Measurements from ENCODE around the gene MAPT. TPM values are rescaled to one million over a fixed set of nuclear protein-coding genes. Genes with fewer than 3 reads are reported as not detected.
"Not testable (repeated sequence)": the region's sequence is repeated elsewhere in the genome, so short reads cannot be mapped to it uniquely, and the experiment has no call there.

MAPT gene
- total RNA-seq, 1 experiment from 2014 or later, result 3.1 TPM

DNA sequence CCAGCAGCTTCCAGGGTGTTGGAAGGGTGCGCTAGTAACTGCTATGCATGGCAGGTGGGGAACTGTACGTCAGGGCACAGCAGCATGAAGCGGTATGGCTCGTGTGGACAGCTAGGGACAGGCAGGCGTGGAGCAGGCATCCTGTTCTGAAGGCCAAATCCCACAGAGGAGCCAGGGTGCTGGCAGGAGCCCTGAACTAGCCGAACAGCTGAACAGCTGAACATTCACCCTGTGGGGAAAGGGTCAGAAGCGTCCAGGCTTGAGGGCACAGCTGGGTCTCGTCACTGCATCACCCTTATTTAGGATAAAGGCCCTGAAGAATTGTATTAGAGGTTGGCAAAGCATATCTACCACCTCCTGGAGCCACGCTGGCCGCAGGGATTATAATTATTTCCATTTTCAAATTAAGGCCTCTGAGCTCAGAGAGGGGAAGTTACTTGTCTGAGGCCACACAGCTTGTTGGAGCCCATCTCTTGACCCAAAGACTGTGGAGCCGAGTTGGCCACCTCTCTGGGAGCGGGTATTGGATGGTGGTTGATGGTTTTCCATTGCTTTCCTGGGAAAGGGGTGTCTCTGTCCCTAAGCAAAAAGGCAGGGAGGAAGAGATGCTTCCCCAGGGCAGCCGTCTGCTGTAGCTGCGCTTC is 101.4 kb downstream of the MAPT start:
- H3K4me3 ChIP-seq (ENCODE audit: insufficient read depth, low read depth, low read length), result no peak overlapping the region
- no peaks in the 10 kb centered on the region for H3K36me3 ChIP-seq (replicated peaks; ENCODE audit: control insufficient read depth, insufficient read depth, low read length)
- no peak for DNase-seq
- no peaks in the 10 kb centered on the region for H3K27me3 ChIP-seq (ENCODE audit: control insufficient read depth, insufficient read depth, low read length)

DNA sequence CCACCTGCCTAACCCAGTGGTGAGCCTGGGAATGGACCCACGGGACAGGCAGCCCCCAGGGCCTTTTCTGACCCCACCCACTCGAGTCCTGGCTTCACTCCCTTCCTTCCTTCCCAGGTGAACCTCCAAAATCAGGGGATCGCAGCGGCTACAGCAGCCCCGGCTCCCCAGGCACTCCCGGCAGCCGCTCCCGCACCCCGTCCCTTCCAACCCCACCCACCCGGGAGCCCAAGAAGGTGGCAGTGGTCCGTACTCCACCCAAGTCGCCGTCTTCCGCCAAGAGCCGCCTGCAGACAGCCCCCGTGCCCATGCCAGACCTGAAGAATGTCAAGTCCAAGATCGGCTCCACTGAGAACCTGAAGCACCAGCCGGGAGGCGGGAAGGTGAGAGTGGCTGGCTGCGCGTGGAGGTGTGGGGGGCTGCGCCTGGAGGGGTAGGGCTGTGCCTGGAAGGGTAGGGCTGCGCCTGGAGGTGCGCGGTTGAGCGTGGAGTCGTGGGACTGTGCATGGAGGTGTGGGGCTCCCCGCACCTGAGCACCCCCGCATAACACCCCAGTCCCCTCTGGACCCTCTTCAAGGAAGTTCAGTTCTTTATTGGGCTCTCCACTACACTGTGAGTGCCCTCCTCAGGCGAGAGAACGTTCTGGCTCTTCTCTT is 102.1 kb downstream of the MAPT start:
- Histone ChIP-seq H3K27me3 (ENCODE audit: control insufficient read depth, insufficient read depth, low read length) (no peaks in the 10 kb centered on the region), H3K36me3 (replicated peaks; ENCODE audit: control insufficient read depth, insufficient read depth, low read length) (no peaks in the 10 kb centered on the region), H3K4me3 (ENCODE audit: insufficient read depth, low read depth, low read length) (no peak overlapping the region)
- no peak for DNase-seq

DNA sequence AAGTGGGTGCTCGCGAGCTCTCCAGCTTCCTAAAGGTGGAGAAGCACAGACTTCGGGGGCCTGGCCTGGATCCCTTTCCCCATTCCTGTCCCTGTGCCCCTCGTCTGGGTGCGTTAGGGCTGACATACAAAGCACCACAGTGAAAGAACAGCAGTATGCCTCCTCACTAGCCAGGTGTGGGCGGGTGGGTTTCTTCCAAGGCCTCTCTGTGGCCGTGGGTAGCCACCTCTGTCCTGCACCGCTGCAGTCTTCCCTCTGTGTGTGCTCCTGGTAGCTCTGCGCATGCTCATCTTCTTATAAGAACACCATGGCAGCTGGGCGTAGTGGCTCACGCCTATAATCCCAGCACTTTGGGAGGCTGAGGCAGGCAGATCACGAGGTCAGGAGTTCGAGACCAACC is 102.8 kb downstream of the MAPT start:
- Histone ChIP-seq H3K36me3 (replicated peaks; ENCODE audit: control insufficient read depth, insufficient read depth, low read length) (no peaks in the 10 kb centered on the region), H3K4me3 (ENCODE audit: insufficient read depth, low read depth, low read length) (no peak overlapping the region), H3K27me3 (ENCODE audit: control insufficient read depth, insufficient read depth, low read length) (no peaks in the 10 kb centered on the region)
- DNase-seq, result no peak

GRCh38 chr17:45997624-45998023 is 103.3 kb downstream of the MAPT start:
- no peak overlapping the region for H3K4me3 ChIP-seq (ENCODE audit: insufficient read depth, low read depth, low read length)
- no peaks in the 10 kb centered on the region for H3K27me3 ChIP-seq (ENCODE audit: control insufficient read depth, insufficient read depth, low read length)
- no peaks in the 10 kb centered on the region for H3K36me3 ChIP-seq (replicated peaks; ENCODE audit: control insufficient read depth, insufficient read depth, low read length)
- no peak for DNase-seq

DNA sequence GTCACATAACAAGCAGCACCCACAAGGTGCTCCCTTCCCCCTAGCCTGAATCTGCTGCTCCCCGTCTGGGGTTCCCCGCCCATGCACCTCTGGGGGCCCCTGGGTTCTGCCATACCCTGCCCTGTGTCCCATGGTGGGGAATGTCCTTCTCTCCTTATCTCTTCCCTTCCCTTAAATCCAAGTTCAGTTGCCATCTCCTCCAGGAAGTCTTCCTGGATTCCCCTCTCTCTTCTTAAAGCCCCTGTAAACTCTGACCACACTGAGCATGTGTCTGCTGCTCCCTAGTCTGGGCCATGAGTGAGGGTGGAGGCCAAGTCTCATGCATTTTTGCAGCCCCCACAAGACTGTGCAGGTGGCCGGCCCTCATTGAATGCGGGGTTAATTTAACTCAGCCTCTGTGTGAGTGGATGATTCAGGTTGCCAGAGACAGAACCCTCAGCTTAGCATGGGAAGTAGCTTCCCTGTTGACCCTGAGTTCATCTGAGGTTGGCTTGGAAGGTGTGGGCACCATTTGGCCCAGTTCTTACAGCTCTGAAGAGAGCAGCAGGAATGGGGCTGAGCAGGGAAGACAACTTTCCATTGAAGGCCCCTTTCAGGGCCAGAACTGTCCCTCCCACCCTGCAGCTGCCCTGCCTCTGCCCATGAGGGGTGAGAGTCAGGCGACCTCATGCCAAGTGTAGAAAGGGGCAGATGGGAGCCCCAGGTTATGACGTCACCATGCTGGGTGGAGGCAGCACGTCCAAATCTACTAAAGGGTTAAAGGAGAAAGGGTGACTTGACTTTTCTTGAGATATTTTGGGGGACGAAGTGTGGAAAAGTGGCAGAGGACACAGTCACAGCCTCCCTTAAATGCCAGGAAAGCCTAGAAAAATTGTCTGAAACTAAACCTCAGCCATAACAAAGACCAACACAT is 104.9 kb downstream of the MAPT start, which contains the start of gene STH:
Gene STH (plus strand): TSS at position 264 of the 913 bp plus-strand sequence. CDS start 30 bp downstream, at position 294.
- Histone ChIP-seq H3K4me3 (ENCODE audit: insufficient read depth, low read depth, low read length) (no peak within 1 kb of the TSS), H3K27me3 (ENCODE audit: control insufficient read depth, insufficient read depth, low read length) (no peaks in the 10 kb centered on the region), H3K36me3 (replicated peaks; ENCODE audit: control insufficient read depth, insufficient read depth, low read length) (no peaks in the 10 kb centered on the region)
- no peak for DNase-seq

- Histone ChIP-seq H3K4me3 (ENCODE audit: insufficient read depth, low read depth, low read length) (no peak overlapping the region), H3K36me3 (replicated peaks; ENCODE audit: control insufficient read depth, insufficient read depth, low read length) (no peaks in the 10 kb centered on the region), H3K27me3 (ENCODE audit: control insufficient read depth, insufficient read depth, low read length) (no peaks in the 10 kb centered on the region)
- no peak for DNase-seq
Observed at GRCh38 chr17:45999900-46000290, 105.5 kb downstream of the MAPT start.

DNA sequence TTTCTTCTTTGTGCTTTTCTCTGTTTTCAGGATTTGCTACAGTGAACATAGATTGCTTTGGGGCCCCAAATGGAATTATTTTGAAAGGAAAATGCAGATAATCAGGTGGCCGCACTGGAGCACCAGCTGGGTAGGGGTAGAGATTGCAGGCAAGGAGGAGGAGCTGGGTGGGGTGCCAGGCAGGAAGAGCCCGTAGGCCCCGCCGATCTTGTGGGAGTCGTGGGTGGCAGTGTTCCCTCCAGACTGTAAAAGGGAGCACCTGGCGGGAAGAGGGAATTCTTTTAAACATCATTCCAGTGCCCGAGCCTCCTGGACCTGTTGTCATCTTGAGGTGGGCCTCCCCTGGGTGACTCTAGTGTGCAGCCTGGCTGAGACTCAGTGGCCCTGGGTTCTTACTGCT is 105.9 kb downstream of the MAPT start:
- H3K36me3 ChIP-seq (replicated peaks; ENCODE audit: control insufficient read depth, insufficient read depth, low read length), result no peaks in the 10 kb centered on the region
- H3K4me3 ChIP-seq (ENCODE audit: insufficient read depth, low read depth, low read length), result no peak overlapping the region
- no peak for DNase-seq
- H3K27me3 ChIP-seq (ENCODE audit: control insufficient read depth, insufficient read depth, low read length), result no peaks in the 10 kb centered on the region

DNA sequence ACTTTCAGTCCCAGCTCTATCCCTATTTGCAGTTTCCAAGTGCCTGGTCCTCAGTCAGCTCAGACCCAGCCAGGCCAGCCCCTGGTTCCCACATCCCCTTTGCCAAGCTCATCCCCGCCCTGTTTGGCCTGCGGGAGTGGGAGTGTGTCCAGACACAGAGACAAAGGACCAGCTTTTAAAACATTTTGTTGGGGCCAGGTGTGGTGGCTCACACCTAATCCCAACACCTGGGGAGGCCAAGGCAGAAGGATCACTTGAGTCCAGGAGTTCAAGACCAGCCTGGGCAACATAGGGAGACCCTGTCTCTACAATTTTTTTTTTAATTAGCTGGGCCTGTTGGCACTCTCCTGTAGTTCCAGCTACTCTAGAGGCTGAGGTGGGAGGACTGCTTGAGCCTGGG is 106.4 kb downstream of the MAPT start:
- Histone ChIP-seq H3K4me3 (ENCODE audit: insufficient read depth, low read depth, low read length) (no peak overlapping the region), H3K36me3 (replicated peaks; ENCODE audit: control insufficient read depth, insufficient read depth, low read length) (no peaks in the 10 kb centered on the region), H3K27me3 (ENCODE audit: control insufficient read depth, insufficient read depth, low read length) (no peaks in the 10 kb centered on the region)
- DNase-seq, result no peak

GRCh38 chr17:46001390-46002310 is 107.3 kb downstream of the MAPT start:
- Histone ChIP-seq H3K36me3 (replicated peaks; ENCODE audit: control insufficient read depth, insufficient read depth, low read length) (no peaks in the 10 kb centered on the region), H3K27me3 (ENCODE audit: control insufficient read depth, insufficient read depth, low read length) (no peaks in the 10 kb centered on the region), H3K4me3 (ENCODE audit: insufficient read depth, low read depth, low read length) (no peak overlapping the region)
- DNase-seq, result no peak

DNA sequence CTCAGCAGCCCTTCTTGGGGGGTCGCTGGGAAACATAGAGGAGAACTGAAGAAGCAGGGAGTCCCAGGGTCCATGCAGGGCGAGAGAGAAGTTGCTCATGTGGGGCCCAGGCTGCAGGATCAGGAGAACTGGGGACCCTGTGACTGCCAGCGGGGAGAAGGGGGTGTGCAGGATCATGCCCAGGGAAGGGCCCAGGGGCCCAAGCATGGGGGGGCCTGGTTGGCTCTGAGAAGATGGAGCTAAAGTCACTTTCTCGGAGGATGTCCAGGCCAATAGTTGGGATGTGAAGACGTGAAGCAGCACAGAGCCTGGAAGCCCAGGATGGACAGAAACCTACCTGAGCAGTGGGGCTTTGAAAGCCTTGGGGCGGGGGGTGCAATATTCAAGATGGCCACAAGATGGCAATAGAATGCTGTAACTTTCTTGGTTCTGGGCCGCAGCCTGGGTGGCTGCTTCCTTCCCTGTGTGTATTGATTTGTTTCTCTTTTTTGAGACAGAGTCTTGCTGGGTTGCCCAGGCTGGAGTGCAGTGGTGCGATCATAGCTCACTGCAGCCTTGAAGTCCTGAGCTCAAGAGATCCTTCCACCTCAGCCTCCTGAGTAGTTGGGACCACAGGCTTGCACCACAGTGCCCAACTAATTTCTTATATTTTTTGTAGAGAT is 108.1 kb downstream of the MAPT start:
- Histone ChIP-seq H3K27me3 (ENCODE audit: control insufficient read depth, insufficient read depth, low read length) (no peaks in the 10 kb centered on the region), H3K4me3 (ENCODE audit: insufficient read depth, low read depth, low read length) (no peak overlapping the region), H3K36me3 (replicated peaks; ENCODE audit: control insufficient read depth, insufficient read depth, low read length) (no peaks in the 10 kb centered on the region)
- peak; percentile 91 for DNase-seq

DNA sequence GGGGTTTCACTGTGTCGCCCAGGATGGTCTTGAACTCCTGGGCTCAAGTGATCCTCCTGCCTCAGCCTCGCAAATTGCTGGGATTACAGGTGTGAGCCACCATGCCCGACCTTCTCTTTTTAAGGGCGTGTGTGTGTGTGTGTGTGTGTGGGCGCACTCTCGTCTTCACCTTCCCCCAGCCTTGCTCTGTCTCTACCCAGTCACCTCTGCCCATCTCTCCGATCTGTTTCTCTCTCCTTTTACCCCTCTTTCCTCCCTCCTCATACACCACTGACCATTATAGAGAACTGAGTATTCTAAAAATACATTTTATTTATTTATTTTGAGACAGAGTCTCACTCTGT is 108.6 kb downstream of the MAPT start:
- Histone ChIP-seq H3K4me3 (ENCODE audit: insufficient read depth, low read depth, low read length) (no peak overlapping the region), H3K27me3 (ENCODE audit: control insufficient read depth, insufficient read depth, low read length) (no peaks in the 10 kb centered on the region), H3K36me3 (replicated peaks; ENCODE audit: control insufficient read depth, insufficient read depth, low read length) (no peaks in the 10 kb centered on the region)
- DNase-seq, result no peak

GRCh38 chr17:46003907-46004748 is 109.8 kb downstream of the MAPT start:
- DNase-seq, result no peak
- Histone ChIP-seq H3K4me3 (ENCODE audit: insufficient read depth, low read depth, low read length) (no peak overlapping the region), H3K36me3 (replicated peaks; ENCODE audit: control insufficient read depth, insufficient read depth, low read length) (no peaks in the 10 kb centered on the region), H3K27me3 (ENCODE audit: control insufficient read depth, insufficient read depth, low read length) (no peaks in the 10 kb centered on the region)

DNA sequence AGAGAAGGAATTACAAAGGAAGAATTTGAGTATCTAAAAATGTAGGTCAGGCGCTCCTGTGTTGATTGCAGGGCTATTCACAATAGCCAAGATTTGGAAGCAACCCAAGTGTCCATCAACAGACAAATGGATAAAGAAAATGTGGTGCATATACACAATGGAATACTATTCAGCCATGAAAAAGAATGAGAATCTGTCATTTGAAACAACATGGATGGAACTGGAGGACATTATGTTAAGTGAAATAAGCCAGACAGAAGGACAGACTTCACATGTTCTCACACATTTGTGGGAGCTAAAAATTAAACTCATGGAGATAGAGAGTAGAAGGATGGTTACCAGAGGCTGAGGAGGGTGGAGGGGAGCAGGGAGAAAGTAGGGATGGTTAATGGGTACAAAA is 111.7 kb downstream of the MAPT start:
- H3K36me3 ChIP-seq (replicated peaks; ENCODE audit: control insufficient read depth, insufficient read depth, low read length); H3K4me3 ChIP-seq (ENCODE audit: insufficient read depth, low read depth, low read length); DNase-seq; H3K27me3 ChIP-seq (ENCODE audit: control insufficient read depth, insufficient read depth, low read length): not testable (repeated sequence)

Data from H7 (cell line).